Hepatocyte (in vitro differentiated cells): ENCODE measurements around the gene COX6B2. TPM values are rescaled to one million over a fixed set of nuclear protein-coding genes. Genes with fewer than 3 reads are reported as not detected.

Source experiments
- DNase-seq: peaks from one replicate; pipeline ENCODE4 v3.0.0-alpha.2; 2016; ENCODE audit warnings: low spot score
- H2AFZ ChIP-seq: fragments of 200-600 bp; sonication (generic); 2 replicates; pipeline ENCODE4 v1.6.0; 2016; ENCODE audit warnings: antibody characterized with exemption, mild to moderate bottlenecking
- H3K27ac ChIP-seq: fragments of 200-600 bp; sonication (generic); 2 replicates; pipeline ENCODE4 v1.5.1; 2016; ENCODE audit warnings: mild to moderate bottlenecking
- H3K27me3 ChIP-seq: fragments of 200-600 bp; sonication (generic); 2 replicates; pipeline ENCODE4 v1.6.1; 2016
- H3K36me3 ChIP-seq: fragments of 200-600 bp; sonication (generic); replicated peaks from 2 replicates; pipeline ENCODE4 v1.5.1; 2016; ENCODE audit warnings: low read depth; ENCODE audit not compliant: insufficient read depth
- H3K4me1 ChIP-seq: fragments of 200-600 bp; sonication (generic); 2 replicates; pipeline ENCODE4 v1.5.1; 2016; ENCODE audit warnings: mild to moderate bottlenecking, moderate library complexity; ENCODE audit not compliant: insufficient read depth
- H3K4me2 ChIP-seq: fragments of 200-600 bp; sonication (generic); 2 replicates; pipeline ENCODE4 v1.6.0; 2016
- H3K4me3 ChIP-seq: fragments of 200-600 bp; sonication (generic); 2 replicates; pipeline ENCODE4 v1.5.1; 2016; ENCODE audit warnings: mild to moderate bottlenecking
- H3K79me2 ChIP-seq: fragments of 200-600 bp; sonication (generic); 2 replicates; pipeline ENCODE4 v1.6.0; 2017; ENCODE audit warnings: mild to moderate bottlenecking
- H3K9me2 ChIP-seq: fragments of 200-600 bp; sonication (generic); replicated peaks from 2 replicates; pipeline ENCODE4 v1.6.0; 2017; ENCODE audit warnings: mild to moderate bottlenecking; ENCODE audit not compliant: insufficient read depth
- H3K9me3 ChIP-seq: fragments of 200-600 bp; sonication (generic); 2 replicates; pipeline ENCODE4 v1.5.1; 2016; ENCODE audit warnings: low read depth, mild to moderate bottlenecking
- H4K20me1 ChIP-seq: fragments of 200-600 bp; sonication (generic); 2 replicates; pipeline ENCODE4 v1.6.0; 2016; ENCODE audit warnings: mild to moderate bottlenecking; ENCODE audit not compliant: insufficient read depth, poor library complexity, severe bottlenecking
- CTCF ChIP-seq: fragments of 200-600 bp; sonication (generic); IDR thresholded peaks from 2 replicates; pipeline ENCODE4 v1.5.1; 2016; ENCODE audit warnings: antibody characterized with exemption, mild to moderate bottlenecking; ENCODE audit not compliant: poor library complexity
- EZH2 ChIP-seq: fragments of 200-600 bp; sonication (generic); IDR thresholded peaks from 2 replicates; pipeline ENCODE4 v1.6.1; 2016; ENCODE audit warnings: antibody characterized with exemption, mild to moderate bottlenecking, borderline replicate concordance
- EZH2phosphoT487 ChIP-seq: fragments of 200-600 bp; sonication (generic); IDR thresholded peaks from one replicate; pipeline ENCODE4 v1.6.1; 2018; ENCODE audit warnings: antibody characterized with exemption, mild to moderate bottlenecking, low read depth, moderate library complexity; ENCODE audit not compliant: unreplicated experiment, severe bottlenecking
- WGBS: methylation state at CpG from one replicate; pipeline ENCODE4 v1.1.6; 2016; ENCODE audit warnings: low lambda C conversion rate; ENCODE audit errors: missing lambda C conversion rate; 5-methylcytosine and 5-hydroxymethylcytosine counted together
- polyA plus RNA-seq: library from polyadenylated mRNA; unstranded; fragments of >200 nt; fragmentation: Nextera tagmentation; extraction: Ambion mirVana; gene quantifications from 2 replicates; pipeline ENCODE4 v1.2.1, GENCODE V29; 2016
- total RNA-seq: library from RNA; depleted of rRNA; stranded (reverse); fragments of >200 nt; gene quantifications from 2 replicates; pipeline ENCODE4 v1.2.3, GENCODE V29; 2014

Gene COX6B2
- total and polyA plus RNA-seq, 2 experiments from 2014 or later = 0.50 to 4.5 TPM

GRCh38 chr19:55300886-55301458 lies 53.5 kb downstream of the COX6B2 start:
- Histone ChIP-seq H2AFZ (no peak overlapping the region), H3K4me1 (no peaks in the 10 kb centered on the region), H3K4me2 (no peak overlapping the region), H3K4me3 (no peak overlapping the region), H3K27ac (no peak overlapping the region), H3K9me2 (no peaks in the 10 kb centered on the region), H3K27me3 (no peaks in the 10 kb centered on the region), H3K79me2 (no peaks in the 10 kb centered on the region), H4K20me1 (no peaks in the 10 kb centered on the region), H3K36me3 (no peaks in the 10 kb centered on the region), H3K9me3 (no peaks in the 10 kb centered on the region)
- no peak for DNase-seq
- TF ChIP-seq EZH2 (no peak), EZH2phosphoT487 (no peak), CTCF (no peak)
- WGBS = 84% methylated on average over 15 of the region's 15 CpGs

- H3K4me2 ChIP-seq = no peak overlapping the region
- TF ChIP-seq EZH2 (no peak), CTCF (no peak), EZH2phosphoT487 (no peak)
- no peaks in the 10 kb centered on the region for H3K36me3 ChIP-seq
- H3K79me2 ChIP-seq = no peaks in the 10 kb centered on the region
- no peak overlapping the region for H2AFZ ChIP-seq
- H3K9me2 ChIP-seq = no peaks in the 10 kb centered on the region
- WGBS = 93% methylated on average over 10 of the region's 10 CpGs
- H3K4me3 ChIP-seq = no peak overlapping the region
- no peaks in the 10 kb centered on the region for H4K20me1 ChIP-seq
- DNase-seq = no peak
- H3K27me3 ChIP-seq = no peaks in the 10 kb centered on the region
- no peak overlapping the region for H3K27ac ChIP-seq
- no peaks in the 10 kb centered on the region for H3K4me1 ChIP-seq
- H3K9me3 ChIP-seq = no peaks in the 10 kb centered on the region
Observed at GRCh38 chr19:55299991-55300390, 54.5 kb downstream of the COX6B2 start.

Other genes starting within 250 kb of the COX6B2 start
- gene PPP1R12C, start 237.1 kb downstream of the COX6B2 start, total RNA-seq = 69.7 and 71.8 TPM in 2 replicates
- 74.5 and 83.6 TPM in 2 replicates for gene PPP1R12C, start 237.1 kb downstream of the COX6B2 start, polyA plus RNA-seq
- 9.6 and 11.5 TPM in 2 replicates for gene TNNT1, start 205.5 kb downstream of the COX6B2 start, total RNA-seq
- 32.1 and 86.4 TPM in 2 replicates for gene TNNT1, start 205.5 kb downstream of the COX6B2 start, polyA plus RNA-seq
- 1.4 and 2.9 TPM in 2 replicates for gene TNNI3, start 197.0 kb downstream of the COX6B2 start, total RNA-seq
- 1.4 and 1.6 TPM in 2 replicates for gene TNNI3, start 197.0 kb downstream of the COX6B2 start, polyA plus RNA-seq
- 0.17 and 1.9 TPM in 2 replicates for gene DNAAF3, start 188.1 kb downstream of the COX6B2 start, total RNA-seq
- gene DNAAF3, start 188.1 kb downstream of the COX6B2 start, polyA plus RNA-seq = 3.8 and 4.9 TPM in 2 replicates
- gene SYT5, start 174.4 kb downstream of the COX6B2 start, total RNA-seq = 0.60 and 1.4 TPM in 2 replicates
- 0.86 and 0.98 TPM in 2 replicates for gene SYT5, start 174.4 kb downstream of the COX6B2 start, polyA plus RNA-seq
- gene PTPRH, start 145.2 kb downstream of the COX6B2 start, total RNA-seq = 30.9 and 31.5 TPM in 2 replicates
- gene PTPRH, start 145.2 kb downstream of the COX6B2 start, polyA plus RNA-seq = 7.2 and 7.3 TPM in 2 replicates
- gene TMEM86B, start 126.0 kb downstream of the COX6B2 start, total RNA-seq = 18.6 and 21.1 TPM in 2 replicates
- 48.6 and 62.3 TPM in 2 replicates for gene TMEM86B, start 126.0 kb downstream of the COX6B2 start, polyA plus RNA-seq
- 37.1 and 39.5 TPM in 2 replicates for gene PPP6R1, start 95.7 kb downstream of the COX6B2 start, total RNA-seq
- gene PPP6R1, start 95.7 kb downstream of the COX6B2 start, polyA plus RNA-seq = 76.0 and 79.3 TPM in 2 replicates
- gene HSPBP1, start 74.6 kb downstream of the COX6B2 start, total RNA-seq = 31.5 and 33.9 TPM in 2 replicates
- gene HSPBP1, start 74.6 kb downstream of the COX6B2 start, polyA plus RNA-seq = 52.2 and 54.5 TPM in 2 replicates
- gene BRSK1, start 70.7 kb downstream of the COX6B2 start, total RNA-seq = 3.3 and 13.2 TPM in 2 replicates
- 2.4 and 2.7 TPM in 2 replicates for gene BRSK1, start 70.7 kb downstream of the COX6B2 start, polyA plus RNA-seq
- gene TMEM150B, start 29.4 kb downstream of the COX6B2 start, total RNA-seq = 10.6 and 25.4 TPM in 2 replicates
- gene TMEM150B, start 29.4 kb downstream of the COX6B2 start, polyA plus RNA-seq = 8.1 and 9.2 TPM in 2 replicates
- 13.6 and 22.8 TPM in 2 replicates for gene KMT5C, start 14.8 kb downstream of the COX6B2 start, total RNA-seq
- 23.6 and 38.0 TPM in 2 replicates for gene KMT5C, start 14.8 kb downstream of the COX6B2 start, polyA plus RNA-seq
- not detected in 2 replicates for gene GARIN5B, start 8.5 kb upstream of the COX6B2 start, total RNA-seq
- gene GARIN5B, start 8.5 kb upstream of the COX6B2 start, polyA plus RNA-seq = 0.18 TPM in 1 of 2 replicates, not detected in the other
- gene IL11, start 15.7 kb upstream of the COX6B2 start, total RNA-seq = 1.4 and 4.4 TPM in 2 replicates
- gene IL11, start 15.7 kb upstream of the COX6B2 start, polyA plus RNA-seq = 6.6 and 8.5 TPM in 2 replicates
- gene TMEM190, start 22.1 kb upstream of the COX6B2 start, total RNA-seq = not detected in 2 replicates
- gene TMEM190, start 22.1 kb upstream of the COX6B2 start, polyA plus RNA-seq = 6.6 and 13.0 TPM in 2 replicates
- 1.8 and 9.1 TPM in 2 replicates for gene TMEM238, start 29.6 kb upstream of the COX6B2 start, total RNA-seq
- 29.6 and 39.2 TPM in 2 replicates for gene TMEM238, start 29.6 kb upstream of the COX6B2 start, polyA plus RNA-seq
- gene RPL28, start 31.2 kb upstream of the COX6B2 start, total RNA-seq = 604 and 984 TPM in 2 replicates
- 410 and 437 TPM in 2 replicates for gene RPL28, start 31.2 kb upstream of the COX6B2 start, polyA plus RNA-seq
- 18.5 and 20.4 TPM in 2 replicates for gene UBE2S, start 53.1 kb upstream of the COX6B2 start, total RNA-seq
- gene UBE2S, start 53.1 kb upstream of the COX6B2 start, polyA plus RNA-seq = 105 and 116 TPM in 2 replicates
- gene SHISA7, start 88.6 kb upstream of the COX6B2 start, total RNA-seq = not detected in 2 replicates
- not detected in 2 replicates for gene SHISA7, start 88.6 kb upstream of the COX6B2 start, polyA plus RNA-seq
- gene ISOC2, start 106.9 kb upstream of the COX6B2 start, total RNA-seq = 79.3 and 90.4 TPM in 2 replicates
- 64.2 and 72.2 TPM in 2 replicates for gene ISOC2, start 106.9 kb upstream of the COX6B2 start, polyA plus RNA-seq
- not detected in 2 replicates for gene C19orf85, start 110.0 kb upstream of the COX6B2 start, total RNA-seq
- not detected in 2 replicates for gene C19orf85, start 110.0 kb upstream of the COX6B2 start, polyA plus RNA-seq
- gene ZNF628, start 121.9 kb upstream of the COX6B2 start, total RNA-seq = 2.2 and 4.7 TPM in 2 replicates
- gene ZNF628, start 121.9 kb upstream of the COX6B2 start, polyA plus RNA-seq = 1.0 and 1.2 TPM in 2 replicates
- gene NAT14, start 130.5 kb upstream of the COX6B2 start, total RNA-seq = 14.0 and 22.3 TPM in 2 replicates
- gene NAT14, start 130.5 kb upstream of the COX6B2 start, polyA plus RNA-seq = 40.3 and 43.6 TPM in 2 replicates
- gene SSC5D, start 133.7 kb upstream of the COX6B2 start, total RNA-seq = 0.04 and 0.80 TPM in 2 replicates
- gene SSC5D, start 133.7 kb upstream of the COX6B2 start, polyA plus RNA-seq = 3.2 and 5.1 TPM in 2 replicates
- gene SBK2, start 182.4 kb upstream of the COX6B2 start, total RNA-seq = 0.28 and 0.30 TPM in 2 replicates
- gene SBK2, start 182.4 kb upstream of the COX6B2 start, polyA plus RNA-seq = 0.33 and 0.51 TPM in 2 replicates
- gene SBK3, start 190.8 kb upstream of the COX6B2 start, total RNA-seq = 0.57 TPM in 1 of 2 replicates, not detected in the other
- 0.92 TPM in 1 of 2 replicates, not detected in the other for gene SBK3, start 190.8 kb upstream of the COX6B2 start, polyA plus RNA-seq
- 4.1 and 5.1 TPM in 2 replicates for gene ZNF579, start 226.1 kb upstream of the COX6B2 start, total RNA-seq
- gene ZNF579, start 226.1 kb upstream of the COX6B2 start, polyA plus RNA-seq = 14.8 and 21.7 TPM in 2 replicates
- gene FIZ1, start 244.8 kb upstream of the COX6B2 start, total RNA-seq = 3.8 and 5.6 TPM in 2 replicates
- 14.0 and 16.4 TPM in 2 replicates for gene FIZ1, start 244.8 kb upstream of the COX6B2 start, polyA plus RNA-seq
- gene ZNF524, start 245.6 kb upstream of the COX6B2 start, total RNA-seq = 8.4 and 12.4 TPM in 2 replicates
- 18.5 and 19.5 TPM in 2 replicates for gene ZNF524, start 245.6 kb upstream of the COX6B2 start, polyA plus RNA-seq